ENCODE measurements around the gene AMT.

DNA sequence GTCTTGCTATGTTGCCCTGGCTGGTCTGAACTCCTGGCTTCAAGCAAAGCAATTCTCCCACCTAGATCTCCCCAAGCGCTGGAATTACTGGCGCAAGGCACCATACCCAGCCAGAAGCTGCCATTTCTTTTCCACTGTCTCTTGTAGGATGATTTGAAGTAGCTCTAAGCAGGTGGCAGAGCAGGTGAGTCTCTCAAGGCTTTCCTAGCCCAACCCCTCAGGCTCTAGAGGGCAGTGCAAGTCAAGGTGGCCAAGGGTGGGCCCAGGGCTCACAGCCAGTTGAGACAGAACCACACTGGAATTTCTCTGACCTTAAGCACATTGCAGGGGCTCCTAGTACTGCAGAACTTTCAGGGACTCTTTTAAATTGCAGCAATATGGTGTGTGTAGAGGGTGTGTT is 32.2 kb upstream of the AMT start:
- no peak for TF ChIP-seq SIN3A (IDR thresholded peaks at IDR 0.05; ENCODE audit: borderline replicate concordance, insufficient read depth, low read length)
- TF ChIP-seq, protein P1, sequence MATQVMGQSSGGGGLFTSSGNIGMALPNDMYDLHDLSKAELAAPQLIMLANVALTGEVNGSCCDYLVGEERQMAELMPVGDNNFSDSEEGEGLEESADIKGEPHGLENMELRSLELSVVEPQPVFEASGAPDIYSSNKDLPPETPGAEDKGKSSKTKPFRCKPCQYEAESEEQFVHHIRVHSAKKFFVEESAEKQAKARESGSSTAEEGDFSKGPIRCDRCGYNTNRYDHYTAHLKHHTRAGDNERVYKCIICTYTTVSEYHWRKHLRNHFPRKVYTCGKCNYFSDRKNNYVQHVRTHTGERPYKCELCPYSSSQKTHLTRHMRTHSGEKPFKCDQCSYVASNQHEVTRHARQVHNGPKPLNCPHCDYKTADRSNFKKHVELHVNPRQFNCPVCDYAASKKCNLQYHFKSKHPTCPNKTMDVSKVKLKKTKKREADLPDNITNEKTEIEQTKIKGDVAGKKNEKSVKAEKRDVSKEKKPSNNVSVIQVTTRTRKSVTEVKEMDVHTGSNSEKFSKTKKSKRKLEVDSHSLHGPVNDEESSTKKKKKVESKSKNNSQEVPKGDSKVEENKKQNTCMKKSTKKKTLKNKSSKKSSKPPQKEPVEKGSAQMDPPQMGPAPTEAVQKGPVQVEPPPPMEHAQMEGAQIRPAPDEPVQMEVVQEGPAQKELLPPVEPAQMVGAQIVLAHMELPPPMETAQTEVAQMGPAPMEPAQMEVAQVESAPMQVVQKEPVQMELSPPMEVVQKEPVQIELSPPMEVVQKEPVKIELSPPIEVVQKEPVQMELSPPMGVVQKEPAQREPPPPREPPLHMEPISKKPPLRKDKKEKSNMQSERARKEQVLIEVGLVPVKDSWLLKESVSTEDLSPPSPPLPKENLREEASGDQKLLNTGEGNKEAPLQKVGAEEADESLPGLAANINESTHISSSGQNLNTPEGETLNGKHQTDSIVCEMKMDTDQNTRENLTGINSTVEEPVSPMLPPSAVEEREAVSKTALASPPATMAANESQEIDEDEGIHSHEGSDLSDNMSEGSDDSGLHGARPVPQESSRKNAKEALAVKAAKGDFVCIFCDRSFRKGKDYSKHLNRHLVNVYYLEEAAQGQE (IDR thresholded peaks at IDR 0.05; ENCODE audit: insufficient read depth in 1 of 2, low read depth in 2 of 2, low read length in 2 of 2), result no peak
- TF ChIP-seq TAF1 (IDR thresholded peaks at IDR 0.05; ENCODE audit: borderline replicate concordance, insufficient read depth, low read length), result no peak
- no peak for TF ChIP-seq POLR2AphosphoS5 (IDR thresholded peaks at IDR 0.05; ENCODE audit: low read depth, low read length)
- TF ChIP-seq FOXP2 (optimal IDR thresholded peaks at IDR 0.05; ENCODE audit: borderline replicate concordance, extremely low read depth, extremely low read length, insufficient read depth), result no peak

All from PFSK-1 (cell line).